ENCODE results near the gene FAM216B. TPM values are rescaled to one million over a fixed set of nuclear protein-coding genes. Genes with fewer than 3 reads are reported as not detected.

FAM216B gene
- polyA plus RNA-seq, 3 donors: not detected

DNA sequence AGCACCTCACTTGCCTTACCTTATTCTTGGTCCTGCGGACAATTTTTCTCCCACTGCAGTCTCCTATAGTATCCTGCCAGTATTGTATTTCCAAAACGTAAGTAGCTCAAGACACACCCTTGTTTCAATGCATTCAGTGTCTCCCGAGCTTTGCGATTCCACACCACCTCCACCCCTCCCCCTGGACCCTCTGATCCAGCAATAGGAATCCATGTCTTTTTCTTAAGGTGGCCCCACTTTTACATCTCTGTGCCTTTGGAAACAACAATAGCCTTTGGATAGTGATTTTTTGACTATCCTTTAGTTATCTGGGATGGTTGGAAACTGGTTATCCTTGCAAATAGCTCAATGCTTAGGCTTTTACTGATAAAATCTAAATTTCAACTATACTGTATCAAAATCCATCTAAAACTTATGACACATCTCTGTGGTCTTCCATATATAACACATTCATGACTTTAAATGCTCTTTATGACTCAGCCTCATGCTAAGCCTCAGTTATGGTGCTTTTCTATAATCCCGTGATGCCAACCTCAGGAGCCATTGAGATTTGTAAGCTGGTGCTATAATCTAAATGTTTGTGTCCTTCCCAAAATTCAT lies 27.1 kb downstream of the FAM216B start:
- peaks cover 0 to 11% of the 10 kb centered on the region in 2 donors for H3K4me1 ChIP-seq (ENCODE audit: control insufficient read depth in 1 of 2, insufficient read depth in 2 of 2, low read length in 2 of 2)
- WGBS (ENCODE audit: insufficient coverage): 61% methylated on average over 2 of the region's 5 CpGs
- H3K4me3 ChIP-seq (replicated peaks in 1 of 3; ENCODE audit: low read depth in 2 of 3, low read length in 3 of 3): no peak overlapping the region
- H3K9me3 ChIP-seq (replicated peaks in 1 of 2; ENCODE audit: control insufficient read depth in 1 of 2, insufficient read depth in 1 of 2, low read length in 2 of 2): no peaks in the 10 kb centered on the region
- Mint-ChIP-seq H3K4me1 (no peaks in the 10 kb centered on the region), H3K9me3 (peaks cover 0 to 8% (median 0%) of the 10 kb centered on the region in 7 donors), H3K4me3 (no peak overlapping the region), H3K27ac (no peak overlapping the region), H3K27me3 (ENCODE audit: low read depth in 3 of 3) (peaks cover 0 to 3% (median 0%) of the 10 kb centered on the region in 3 donors), H3K36me3 (no peaks in the 10 kb centered on the region)
- H3K27ac ChIP-seq (ENCODE audit: low read depth in 1 of 2, low read length in 2 of 2): no peak overlapping the region
- H3K79me2 ChIP-seq (ENCODE audit: insufficient read depth, low read length): no peaks in the 10 kb centered on the region
- no peaks in the 10 kb centered on the region for H3K36me3 ChIP-seq (replicated peaks in 1 of 2; ENCODE audit: control insufficient read depth in 1 of 2, insufficient read depth in 2 of 2, low read length in 2 of 2)
- H3K4me2 ChIP-seq (replicated peaks; ENCODE audit: extremely low read depth, low read length, poor library complexity, severe bottlenecking): no peak overlapping the region
- H2AFZ ChIP-seq (ENCODE audit: insufficient read depth, low read depth, low read length, poor library complexity, severe bottlenecking): no peak overlapping the region
- no peak for DNase-seq
- TF ChIP-seq, protein P1, sequence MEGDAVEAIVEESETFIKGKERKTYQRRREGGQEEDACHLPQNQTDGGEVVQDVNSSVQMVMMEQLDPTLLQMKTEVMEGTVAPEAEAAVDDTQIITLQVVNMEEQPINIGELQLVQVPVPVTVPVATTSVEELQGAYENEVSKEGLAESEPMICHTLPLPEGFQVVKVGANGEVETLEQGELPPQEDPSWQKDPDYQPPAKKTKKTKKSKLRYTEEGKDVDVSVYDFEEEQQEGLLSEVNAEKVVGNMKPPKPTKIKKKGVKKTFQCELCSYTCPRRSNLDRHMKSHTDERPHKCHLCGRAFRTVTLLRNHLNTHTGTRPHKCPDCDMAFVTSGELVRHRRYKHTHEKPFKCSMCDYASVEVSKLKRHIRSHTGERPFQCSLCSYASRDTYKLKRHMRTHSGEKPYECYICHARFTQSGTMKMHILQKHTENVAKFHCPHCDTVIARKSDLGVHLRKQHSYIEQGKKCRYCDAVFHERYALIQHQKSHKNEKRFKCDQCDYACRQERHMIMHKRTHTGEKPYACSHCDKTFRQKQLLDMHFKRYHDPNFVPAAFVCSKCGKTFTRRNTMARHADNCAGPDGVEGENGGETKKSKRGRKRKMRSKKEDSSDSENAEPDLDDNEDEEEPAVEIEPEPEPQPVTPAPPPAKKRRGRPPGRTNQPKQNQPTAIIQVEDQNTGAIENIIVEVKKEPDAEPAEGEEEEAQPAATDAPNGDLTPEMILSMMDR (IDR thresholded peaks at IDR 0.05): no peak
- intact Hi-C loops (cut with micrococcal nuclease): no loop called here
- no peaks in the 10 kb centered on the region for H4K20me1 ChIP-seq (ENCODE audit: insufficient read depth, low read length)
- no peaks in the 10 kb centered on the region for H3K27me3 ChIP-seq (ENCODE audit: control insufficient read depth in 2 of 2, insufficient read depth in 2 of 2, low read length in 2 of 2)
- no peak overlapping the region for H3K9ac ChIP-seq (ENCODE audit: insufficient read depth, low read length, poor library complexity, severe bottlenecking)

DNA sequence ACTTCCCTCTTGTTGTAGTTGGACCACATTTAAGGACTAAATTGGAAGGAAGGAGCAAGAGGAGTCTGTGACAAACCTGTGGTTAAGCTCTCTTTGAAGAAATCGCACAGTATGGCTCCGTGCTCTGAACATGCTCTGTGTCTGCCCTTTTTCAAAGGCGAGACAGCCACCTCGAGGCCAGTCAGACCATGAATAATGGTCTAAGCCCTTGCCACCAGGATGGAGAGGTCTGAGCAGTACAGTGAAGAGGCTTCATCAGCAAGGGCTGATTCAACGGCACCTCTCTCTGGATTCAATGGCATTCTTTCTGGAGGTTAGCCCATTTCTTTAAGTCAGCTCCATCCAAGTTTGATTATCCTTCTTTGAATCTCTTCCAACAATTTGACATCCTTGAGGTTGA lies 30.9 kb downstream of the FAM216B start:
- WGBS (ENCODE audit: insufficient coverage): 95% methylated on average over 5 of the region's 5 CpGs
- peaks cover 0 to 1% (median 0%) of the 10 kb centered on the region in 3 donors for H3K27me3 Mint-ChIP-seq (ENCODE audit: low read depth in 3 of 3)
- no peak overlapping the region for H3K27ac Mint-ChIP-seq
- TF ChIP-seq, protein P1 (IDR thresholded peaks at IDR 0.05): no peak
- H3K4me1 Mint-ChIP-seq: no peaks in the 10 kb centered on the region
- H3K9ac ChIP-seq (ENCODE audit: insufficient read depth, low read length, poor library complexity, severe bottlenecking): no peak overlapping the region
- no peak overlapping the region for H2AFZ ChIP-seq (ENCODE audit: insufficient read depth, low read depth, low read length, poor library complexity, severe bottlenecking)
- H4K20me1 ChIP-seq (ENCODE audit: insufficient read depth, low read length): no peaks in the 10 kb centered on the region
- H3K27ac ChIP-seq (ENCODE audit: low read depth in 1 of 2, low read length in 2 of 2): no peak overlapping the region
- no peak overlapping the region for H3K4me3 Mint-ChIP-seq
- H3K4me1 ChIP-seq (ENCODE audit: control insufficient read depth in 1 of 2, insufficient read depth in 2 of 2, low read length in 2 of 2): no peaks in the 10 kb centered on the region
- intact Hi-C loops (cut with micrococcal nuclease): no loop called here
- no peaks in the 10 kb centered on the region for H3K79me2 ChIP-seq (ENCODE audit: insufficient read depth, low read length)
- no peak overlapping the region for H3K4me2 ChIP-seq (replicated peaks; ENCODE audit: extremely low read depth, low read length, poor library complexity, severe bottlenecking)
- DNase-seq: no peak
- H3K36me3 ChIP-seq (replicated peaks in 1 of 2; ENCODE audit: control insufficient read depth in 1 of 2, insufficient read depth in 2 of 2, low read length in 2 of 2): no peaks in the 10 kb centered on the region
- H3K4me3 ChIP-seq (replicated peaks in 1 of 3; ENCODE audit: low read depth in 2 of 3, low read length in 3 of 3): no peak overlapping the region
- H3K9me3 Mint-ChIP-seq: peaks cover 0 to 8% (median 2%) of the 10 kb centered on the region in 7 donors
- no peaks in the 10 kb centered on the region for H3K27me3 ChIP-seq (ENCODE audit: control insufficient read depth in 2 of 2, insufficient read depth in 2 of 2, low read length in 2 of 2)
- H3K9me3 ChIP-seq (replicated peaks in 1 of 2; ENCODE audit: control insufficient read depth in 1 of 2, insufficient read depth in 1 of 2, low read length in 2 of 2): no peaks in the 10 kb centered on the region
- H3K36me3 Mint-ChIP-seq: no peaks in the 10 kb centered on the region

Measured in CD14-positive monocyte (primary cell).